Hippocampal formation (tissue), 2 donors: ENCODE measurements around the gene VIT.

ENCODE experiments used
- DNase-seq, 2 donors: peaks; one replicate each; lab custom pipeline; 2025; lab: John Stamatoyannopoulos, UW

VIT gene

DNA sequence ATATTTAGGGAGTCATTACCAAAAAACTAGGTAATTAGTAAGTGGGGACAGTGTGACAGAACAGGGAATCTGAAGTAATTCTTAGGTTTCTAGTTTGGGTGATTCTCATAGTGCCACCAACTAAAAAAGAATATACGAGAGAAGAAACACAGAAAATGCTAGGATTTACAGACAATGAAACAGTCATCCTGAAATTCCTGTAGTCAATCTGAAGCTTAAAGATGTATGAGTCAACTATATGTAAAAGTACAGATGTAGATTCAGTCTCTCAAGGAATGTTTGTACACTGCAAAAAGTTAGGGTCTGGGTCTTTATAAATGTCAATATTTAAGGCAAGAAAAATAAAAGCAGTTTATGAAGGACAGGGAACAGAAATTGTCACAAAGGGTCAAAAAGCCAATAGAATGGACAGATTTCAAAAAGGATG is 162.9 kb downstream of the VIT start:
- no peak for DNase-seq

DNA sequence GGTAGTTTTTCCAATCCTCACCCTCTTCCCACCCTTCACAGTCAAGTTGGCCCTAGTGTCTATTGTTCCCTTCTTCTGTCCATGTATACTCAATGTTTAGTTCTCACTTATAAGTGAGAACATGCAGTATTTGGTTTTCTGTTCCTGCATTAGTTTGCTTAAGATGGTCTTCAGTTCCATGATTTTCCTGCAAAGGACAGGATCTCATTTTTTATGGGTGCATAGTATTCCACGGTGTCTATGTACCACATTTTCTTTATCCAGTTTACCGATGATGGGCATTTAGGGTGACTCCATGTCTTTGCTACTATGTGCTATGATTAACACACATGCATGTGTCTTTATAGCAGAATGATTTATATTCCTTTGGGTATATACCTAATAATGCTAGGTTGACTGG is 165.4 kb downstream of the VIT start:
- no peak for DNase-seq
